Measurements from ENCODE around the gene NKAIN2.
"Not testable (repeated sequence)": the region's sequence is repeated elsewhere in the genome, so short reads cannot be mapped to it uniquely, and the experiment has no call there.

DNA sequence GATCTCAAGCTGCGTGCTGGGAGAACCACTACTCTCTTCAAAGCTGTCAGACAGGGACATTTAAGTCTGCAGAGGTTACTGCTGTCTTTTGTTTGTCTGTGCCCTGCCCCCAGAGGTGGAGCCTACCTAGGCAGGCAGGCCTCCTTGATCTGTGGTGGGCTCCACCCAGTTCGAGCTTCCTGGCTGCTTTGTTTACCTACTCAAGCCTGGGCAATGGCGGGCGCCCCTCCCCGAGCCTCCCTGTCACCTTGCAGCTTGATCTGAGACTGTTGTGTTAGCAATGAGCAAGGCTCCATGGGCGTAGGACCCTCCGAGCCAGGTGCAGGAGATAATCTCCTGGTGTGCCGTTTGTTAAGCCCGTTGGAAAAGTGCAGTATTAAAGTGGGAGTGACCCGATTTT is 609.0 kb downstream of the NKAIN2 start:
- TF ChIP-seq POLR2A (conservative IDR thresholded peaks at IDR 0.05); HCFC1 (IDR thresholded peaks at IDR 0.05; ENCODE audit: low read depth, low read length); CBX2 (IDR thresholded peaks at IDR 0.05; ENCODE audit: insufficient read depth, low read length, poor library complexity, severe bottlenecking); THRAP3 (IDR thresholded peaks at IDR 0.05; ENCODE audit: borderline replicate concordance); ESRRA (IDR thresholded peaks at IDR 0.05; ENCODE audit: borderline replicate concordance, low read depth): not testable (repeated sequence)
- TF ChIP-seq, protein P1, sequence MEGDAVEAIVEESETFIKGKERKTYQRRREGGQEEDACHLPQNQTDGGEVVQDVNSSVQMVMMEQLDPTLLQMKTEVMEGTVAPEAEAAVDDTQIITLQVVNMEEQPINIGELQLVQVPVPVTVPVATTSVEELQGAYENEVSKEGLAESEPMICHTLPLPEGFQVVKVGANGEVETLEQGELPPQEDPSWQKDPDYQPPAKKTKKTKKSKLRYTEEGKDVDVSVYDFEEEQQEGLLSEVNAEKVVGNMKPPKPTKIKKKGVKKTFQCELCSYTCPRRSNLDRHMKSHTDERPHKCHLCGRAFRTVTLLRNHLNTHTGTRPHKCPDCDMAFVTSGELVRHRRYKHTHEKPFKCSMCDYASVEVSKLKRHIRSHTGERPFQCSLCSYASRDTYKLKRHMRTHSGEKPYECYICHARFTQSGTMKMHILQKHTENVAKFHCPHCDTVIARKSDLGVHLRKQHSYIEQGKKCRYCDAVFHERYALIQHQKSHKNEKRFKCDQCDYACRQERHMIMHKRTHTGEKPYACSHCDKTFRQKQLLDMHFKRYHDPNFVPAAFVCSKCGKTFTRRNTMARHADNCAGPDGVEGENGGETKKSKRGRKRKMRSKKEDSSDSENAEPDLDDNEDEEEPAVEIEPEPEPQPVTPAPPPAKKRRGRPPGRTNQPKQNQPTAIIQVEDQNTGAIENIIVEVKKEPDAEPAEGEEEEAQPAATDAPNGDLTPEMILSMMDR (IDR thresholded peaks at IDR 0.05 in 2 of 3, conservative IDR thresholded peaks at IDR 0.05 in 1 of 3; ENCODE audit: insufficient read depth in 2 of 3, low read depth in 1 of 3, low read length in 3 of 3), result not testable (repeated sequence)
- TF ChIP-seq, protein P2, sequence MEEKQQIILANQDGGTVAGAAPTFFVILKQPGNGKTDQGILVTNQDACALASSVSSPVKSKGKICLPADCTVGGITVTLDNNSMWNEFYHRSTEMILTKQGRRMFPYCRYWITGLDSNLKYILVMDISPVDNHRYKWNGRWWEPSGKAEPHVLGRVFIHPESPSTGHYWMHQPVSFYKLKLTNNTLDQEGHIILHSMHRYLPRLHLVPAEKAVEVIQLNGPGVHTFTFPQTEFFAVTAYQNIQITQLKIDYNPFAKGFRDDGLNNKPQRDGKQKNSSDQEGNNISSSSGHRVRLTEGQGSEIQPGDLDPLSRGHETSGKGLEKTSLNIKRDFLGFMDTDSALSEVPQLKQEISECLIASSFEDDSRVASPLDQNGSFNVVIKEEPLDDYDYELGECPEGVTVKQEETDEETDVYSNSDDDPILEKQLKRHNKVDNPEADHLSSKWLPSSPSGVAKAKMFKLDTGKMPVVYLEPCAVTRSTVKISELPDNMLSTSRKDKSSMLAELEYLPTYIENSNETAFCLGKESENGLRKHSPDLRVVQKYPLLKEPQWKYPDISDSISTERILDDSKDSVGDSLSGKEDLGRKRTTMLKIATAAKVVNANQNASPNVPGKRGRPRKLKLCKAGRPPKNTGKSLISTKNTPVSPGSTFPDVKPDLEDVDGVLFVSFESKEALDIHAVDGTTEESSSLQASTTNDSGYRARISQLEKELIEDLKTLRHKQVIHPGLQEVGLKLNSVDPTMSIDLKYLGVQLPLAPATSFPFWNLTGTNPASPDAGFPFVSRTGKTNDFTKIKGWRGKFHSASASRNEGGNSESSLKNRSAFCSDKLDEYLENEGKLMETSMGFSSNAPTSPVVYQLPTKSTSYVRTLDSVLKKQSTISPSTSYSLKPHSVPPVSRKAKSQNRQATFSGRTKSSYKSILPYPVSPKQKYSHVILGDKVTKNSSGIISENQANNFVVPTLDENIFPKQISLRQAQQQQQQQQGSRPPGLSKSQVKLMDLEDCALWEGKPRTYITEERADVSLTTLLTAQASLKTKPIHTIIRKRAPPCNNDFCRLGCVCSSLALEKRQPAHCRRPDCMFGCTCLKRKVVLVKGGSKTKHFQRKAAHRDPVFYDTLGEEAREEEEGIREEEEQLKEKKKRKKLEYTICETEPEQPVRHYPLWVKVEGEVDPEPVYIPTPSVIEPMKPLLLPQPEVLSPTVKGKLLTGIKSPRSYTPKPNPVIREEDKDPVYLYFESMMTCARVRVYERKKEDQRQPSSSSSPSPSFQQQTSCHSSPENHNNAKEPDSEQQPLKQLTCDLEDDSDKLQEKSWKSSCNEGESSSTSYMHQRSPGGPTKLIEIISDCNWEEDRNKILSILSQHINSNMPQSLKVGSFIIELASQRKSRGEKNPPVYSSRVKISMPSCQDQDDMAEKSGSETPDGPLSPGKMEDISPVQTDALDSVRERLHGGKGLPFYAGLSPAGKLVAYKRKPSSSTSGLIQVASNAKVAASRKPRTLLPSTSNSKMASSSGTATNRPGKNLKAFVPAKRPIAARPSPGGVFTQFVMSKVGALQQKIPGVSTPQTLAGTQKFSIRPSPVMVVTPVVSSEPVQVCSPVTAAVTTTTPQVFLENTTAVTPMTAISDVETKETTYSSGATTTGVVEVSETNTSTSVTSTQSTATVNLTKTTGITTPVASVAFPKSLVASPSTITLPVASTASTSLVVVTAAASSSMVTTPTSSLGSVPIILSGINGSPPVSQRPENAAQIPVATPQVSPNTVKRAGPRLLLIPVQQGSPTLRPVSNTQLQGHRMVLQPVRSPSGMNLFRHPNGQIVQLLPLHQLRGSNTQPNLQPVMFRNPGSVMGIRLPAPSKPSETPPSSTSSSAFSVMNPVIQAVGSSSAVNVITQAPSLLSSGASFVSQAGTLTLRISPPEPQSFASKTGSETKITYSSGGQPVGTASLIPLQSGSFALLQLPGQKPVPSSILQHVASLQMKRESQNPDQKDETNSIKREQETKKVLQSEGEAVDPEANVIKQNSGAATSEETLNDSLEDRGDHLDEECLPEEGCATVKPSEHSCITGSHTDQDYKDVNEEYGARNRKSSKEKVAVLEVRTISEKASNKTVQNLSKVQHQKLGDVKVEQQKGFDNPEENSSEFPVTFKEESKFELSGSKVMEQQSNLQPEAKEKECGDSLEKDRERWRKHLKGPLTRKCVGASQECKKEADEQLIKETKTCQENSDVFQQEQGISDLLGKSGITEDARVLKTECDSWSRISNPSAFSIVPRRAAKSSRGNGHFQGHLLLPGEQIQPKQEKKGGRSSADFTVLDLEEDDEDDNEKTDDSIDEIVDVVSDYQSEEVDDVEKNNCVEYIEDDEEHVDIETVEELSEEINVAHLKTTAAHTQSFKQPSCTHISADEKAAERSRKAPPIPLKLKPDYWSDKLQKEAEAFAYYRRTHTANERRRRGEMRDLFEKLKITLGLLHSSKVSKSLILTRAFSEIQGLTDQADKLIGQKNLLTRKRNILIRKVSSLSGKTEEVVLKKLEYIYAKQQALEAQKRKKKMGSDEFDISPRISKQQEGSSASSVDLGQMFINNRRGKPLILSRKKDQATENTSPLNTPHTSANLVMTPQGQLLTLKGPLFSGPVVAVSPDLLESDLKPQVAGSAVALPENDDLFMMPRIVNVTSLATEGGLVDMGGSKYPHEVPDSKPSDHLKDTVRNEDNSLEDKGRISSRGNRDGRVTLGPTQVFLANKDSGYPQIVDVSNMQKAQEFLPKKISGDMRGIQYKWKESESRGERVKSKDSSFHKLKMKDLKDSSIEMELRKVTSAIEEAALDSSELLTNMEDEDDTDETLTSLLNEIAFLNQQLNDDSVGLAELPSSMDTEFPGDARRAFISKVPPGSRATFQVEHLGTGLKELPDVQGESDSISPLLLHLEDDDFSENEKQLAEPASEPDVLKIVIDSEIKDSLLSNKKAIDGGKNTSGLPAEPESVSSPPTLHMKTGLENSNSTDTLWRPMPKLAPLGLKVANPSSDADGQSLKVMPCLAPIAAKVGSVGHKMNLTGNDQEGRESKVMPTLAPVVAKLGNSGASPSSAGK (IDR thresholded peaks at IDR 0.05), result not testable (repeated sequence)
